ENCODE results near the gene MAP3K20.
A peak's percentile ranks its signal among the peaks of the same experiment; 100 is the strongest.

- TF ChIP-seq CTCF (IDR thresholded peaks at IDR 0.05) (no peak), POLR2A (IDR thresholded peaks at IDR 0.05) (no peak), POLR2AphosphoS5 (IDR thresholded peaks at IDR 0.05) (peak in 2 of 3 donors; percentile 13 to 23)
These were observed 47.0 kb upstream of the MAP3K20 start for GRCh38 chr2:173028671-173029070.

Data from transverse colon (tissue), 4 donors.